Upper lobe of right lung (tissue), 1 donor: ENCODE measurements around the gene LIN7A. TPM values are rescaled to one million over a fixed set of nuclear protein-coding genes. Genes with fewer than 3 reads are reported as not detected.

Experiments used
- ATAC-seq: fragments of 200-7000 bp; cut with Tn5 transposase; one replicate; pipeline ENCODE4 v1.9.1; 2020; ENCODE audit warnings: mild to moderate bottlenecking, moderate library complexity
- DNase-seq: peaks from one replicate; pipeline ENCODE4 v3.0.0-alpha.2; 2020
- H3K27ac ChIP-seq: fragments of 200-600 bp; one replicate; pipeline ENCODE4 v1.8.0; 2022
- H3K27me3 ChIP-seq: fragments of 200-600 bp; one replicate; pipeline ENCODE4 v1.8.0; 2022; ENCODE audit warnings: mild to moderate bottlenecking
- H3K36me3 ChIP-seq: fragments of 200-600 bp; one replicate; pipeline ENCODE4 v1.8.0; 2022
- H3K4me1 ChIP-seq: fragments of 200-600 bp; one replicate; pipeline ENCODE4 v1.8.0; 2022
- H3K4me3 ChIP-seq: fragments of 200-600 bp; one replicate; pipeline ENCODE4 v1.8.0; 2022; ENCODE audit warnings: mild to moderate bottlenecking
- H3K9me3 ChIP-seq: fragments of 200-600 bp; one replicate; pipeline ENCODE4 v1.8.0; 2022
- CTCF ChIP-seq: fragments of 200-600 bp; IDR thresholded peaks from one replicate; pipeline ENCODE4 v1.8.0; 2022; ENCODE audit warnings: antibody characterized with exemption
- intact Hi-C: fragments of 100-400 bp; cut with DNase I; formaldehyde crosslinking; loops from one replicate; pipeline ENCODE4 v1.11.0; 2022
- total RNA-seq: library from RNA; stranded (reverse); fragmentation: NEBNext Ultra II Directional; extraction: Animal tissue kit (Norgen Biotek cat#: 25700); gene quantifications from one replicate; pipeline ENCODE4 v1.2.1, GENCODE V29; 2021
- donor health status: DM: no; HTN: yes; CAD: no; lungs with severe emphysema.

LIN7A gene
- total RNA-seq, 1 donor from 2014 or later = 18.9 TPM

GRCh38 chr12:80936642-80937390 lies 918 bp downstream of the LIN7A start:
- peak overlapping the region; percentile 71 for H3K4me3 ChIP-seq
- DNase-seq (peak; percentile 77), ATAC-seq (peak; percentile 77)
- H3K27ac ChIP-seq = peak overlapping the region; percentile 82
- intact Hi-C loops = no loop called here
- no peaks in the 10 kb centered on the region for H3K9me3 ChIP-seq
- no peaks in the 10 kb centered on the region for H3K36me3 ChIP-seq
- no peak for TF ChIP-seq CTCF
- H3K4me1 ChIP-seq = no peaks in the 10 kb centered on the region
- no peaks in the 10 kb centered on the region for H3K27me3 ChIP-seq

DNA sequence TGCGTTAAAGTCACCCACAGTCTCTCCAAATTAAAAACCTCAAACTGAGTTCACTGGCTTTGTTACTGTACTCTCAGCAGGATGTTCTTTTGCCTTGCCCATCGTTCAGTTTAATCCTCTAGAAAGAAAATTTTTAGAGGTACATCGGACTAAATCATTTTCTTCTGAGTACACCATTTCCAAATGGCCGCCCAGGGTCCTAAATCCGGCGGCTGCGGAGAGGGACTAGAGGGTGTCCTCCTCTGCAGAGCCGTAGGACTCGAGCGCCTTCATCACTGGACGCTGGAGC lies 1.4 kb downstream of the LIN7A start:
- DNase-seq = no peak
- no peak for TF ChIP-seq CTCF
- Histone ChIP-seq H3K36me3 (no peaks in the 10 kb centered on the region), H3K4me3 (peak overlapping the region; percentile 71), H3K9me3 (no peaks in the 10 kb centered on the region), H3K27ac (peak overlapping the region; percentile 82), H3K4me1 (no peaks in the 10 kb centered on the region), H3K27me3 (no peaks in the 10 kb centered on the region)
- ATAC-seq = no peak
- intact Hi-C loops = no loop called here

- H3K4me3 ChIP-seq = no peak overlapping the region
- H3K27me3 ChIP-seq = no peaks in the 10 kb centered on the region
- no peaks in the 10 kb centered on the region for H3K4me1 ChIP-seq
- no peaks in the 10 kb centered on the region for H3K9me3 ChIP-seq
- no peaks in the 10 kb centered on the region for H3K36me3 ChIP-seq
- no peak for ATAC-seq
- intact Hi-C loops = no loop called here
- TF ChIP-seq CTCF = no peak
- no peak for DNase-seq
- no peak overlapping the region for H3K27ac ChIP-seq
Observed at GRCh38 chr12:80935111-80935510, 2.6 kb downstream of the LIN7A start.

- Histone ChIP-seq H3K4me1 (no peaks in the 10 kb centered on the region), H3K36me3 (no peaks in the 10 kb centered on the region), H3K9me3 (no peaks in the 10 kb centered on the region), H3K4me3 (no peak overlapping the region), H3K27ac (no peak overlapping the region), H3K27me3 (no peaks in the 10 kb centered on the region)
- intact Hi-C loops = no loop called here
- no peak for ATAC-seq
- no peak for TF ChIP-seq CTCF
- no peak for DNase-seq
Observed at GRCh38 chr12:80925983-80926382, 11.8 kb downstream of the LIN7A start.

DNA sequence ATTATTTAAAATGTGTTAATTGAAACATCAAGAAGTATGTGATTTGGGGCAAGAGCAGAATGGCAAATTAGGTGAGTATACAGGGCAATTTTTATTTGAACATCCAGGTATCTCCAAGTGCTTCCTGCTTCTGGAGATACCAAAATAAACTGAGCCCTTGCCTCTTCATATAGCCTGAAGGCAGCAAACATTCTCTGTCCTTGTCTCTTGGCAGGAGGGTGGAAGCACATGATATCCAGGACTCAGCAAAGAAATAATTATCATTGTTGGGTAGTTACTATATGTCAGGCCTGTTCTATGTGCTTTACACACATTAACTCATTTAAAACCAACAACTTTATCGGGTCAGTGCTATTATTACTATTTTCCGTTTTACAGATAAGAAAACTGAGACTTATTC lies 12.5 kb downstream of the LIN7A start:
- no peak overlapping the region for H3K27ac ChIP-seq
- ATAC-seq (no peak), DNase-seq (no peak)
- no peaks in the 10 kb centered on the region for H3K9me3 ChIP-seq
- H3K36me3 ChIP-seq = no peaks in the 10 kb centered on the region
- intact Hi-C loops = no loop called here
- H3K4me3 ChIP-seq = no peak overlapping the region
- no peaks in the 10 kb centered on the region for H3K27me3 ChIP-seq
- H3K4me1 ChIP-seq = no peaks in the 10 kb centered on the region
- no peak for TF ChIP-seq CTCF

GRCh38 chr12:80924437-80924836 lies 13.3 kb downstream of the LIN7A start:
- Histone ChIP-seq H3K9me3 (no peaks in the 10 kb centered on the region), H3K27me3 (no peaks in the 10 kb centered on the region), H3K4me1 (no peaks in the 10 kb centered on the region), H3K4me3 (no peak overlapping the region), H3K36me3 (no peaks in the 10 kb centered on the region), H3K27ac (no peak overlapping the region)
- DNase-seq (no peak), ATAC-seq (no peak)
- no peak for TF ChIP-seq CTCF
- intact Hi-C loops = no loop called here
